IMR-90 (cell line): Measurements from ENCODE around the gene EGFL7. TPM values are rescaled to one million over a fixed set of nuclear protein-coding genes. Genes with fewer than 3 reads are reported as not detected.
A peak's percentile ranks its signal among the peaks of the same experiment; 100 is the strongest.

ENCODE experiments used
- ATAC-seq: fragments of 200-7000 bp; cut with Tn5 transposase; 2 replicates; pipeline ENCODE4 v1.9.1; 2020; ENCODE audit warnings: low read depth, mild to moderate bottlenecking, moderate library complexity
- BruUV-seq: library from RNA; stranded (reverse); fragments of 400-500 nt; replicated peaks from 2 replicates; lab custom pipeline; 2021; lab: Mats Ljungman, UMichigan
- CTCF ChIA-PET: fragments of 300-600 bp; formaldehyde crosslinking; extraction: SDS; loops from one replicate; lab custom pipeline; 2021; ENCODE audit warnings: antibody characterized with exemption; lab: Yijun Ruan, JAX
- POLR2A ChIA-PET: fragments of 300-600 bp; sonication (Branson Sonifier 250); formaldehyde crosslinking; loops from one replicate; lab custom pipeline; 2022; ENCODE audit warnings: antibody characterized with exemption; ENCODE audit not compliant: unreplicated experiment; lab: Charles Lee
- DNase-seq: peaks from one replicate; pipeline ENCODE4 v3.0.0; 2013
- H2AFZ ChIP-seq: replicated peaks from 2 replicates; pipeline ENCODE3; 2013; ENCODE audit warnings: low read length, mild to moderate bottlenecking; ENCODE audit not compliant: poor library complexity
- H2AK5ac ChIP-seq: 2 replicates; pipeline ENCODE4 v1.6.1; 2013; ENCODE audit warnings: low read depth, low read length, inconsistent platforms
- H2AK9ac ChIP-seq: replicated peaks from 2 replicates; pipeline ENCODE3; 2013; ENCODE audit warnings: mild to moderate bottlenecking, low read depth, low read length, moderate library complexity; ENCODE audit not compliant: poor library complexity
- H2BK120ac ChIP-seq: 2 replicates; pipeline ENCODE4 v1.6.1; 2013; ENCODE audit warnings: low read depth, low read length, inconsistent platforms
- H2BK15ac ChIP-seq: 3 replicates; pipeline ENCODE4 v1.6.1; 2013; ENCODE audit warnings: low read depth, low read length, inconsistent platforms
- H2BK20ac ChIP-seq: 2 replicates; pipeline ENCODE4 v1.6.1; 2013; ENCODE audit warnings: low read depth, mild to moderate bottlenecking, inconsistent platforms, low read length, moderate library complexity
- H2BK5ac ChIP-seq: 2 replicates; pipeline ENCODE4 v1.6.1; 2013; ENCODE audit warnings: mild to moderate bottlenecking, low read depth, low read length, inconsistent platforms; ENCODE audit not compliant: poor library complexity, severe bottlenecking
- H3K14ac ChIP-seq: replicated peaks from 2 replicates; pipeline ENCODE4 v1.6.1; 2013; ENCODE audit warnings: low read depth, low read length, inconsistent platforms
- H3K18ac ChIP-seq: 2 replicates; pipeline ENCODE4 v1.6.1; 2013; ENCODE audit warnings: low read depth, low read length, control low read depth
- H3K23ac ChIP-seq: 2 replicates; pipeline ENCODE4 v1.6.1; 2013; ENCODE audit warnings: low read depth, low read length, inconsistent platforms
- H3K27ac ChIP-seq: 2 replicates; pipeline ENCODE4 v1.5.1; 2013; ENCODE audit warnings: mild to moderate bottlenecking, control low read depth, low read length; ENCODE audit not compliant: insufficient read depth
- H3K27me3 ChIP-seq: 2 replicates; pipeline ENCODE4 v1.6.1; 2013; ENCODE audit warnings: low read length; ENCODE audit not compliant: control insufficient read depth, insufficient read depth
- H3K36me3 ChIP-seq: 2 replicates; pipeline ENCODE4 v1.6.1; 2013; ENCODE audit warnings: low read length, mixed read lengths; ENCODE audit not compliant: control insufficient read depth, insufficient read depth
- H3K4ac ChIP-seq: 2 replicates; pipeline ENCODE4 v1.6.1; 2013; ENCODE audit warnings: low read depth, low read length, inconsistent platforms
- H3K4me1 ChIP-seq: 2 replicates; pipeline ENCODE4 v1.6.1; 2013; ENCODE audit warnings: low read length, mixed read lengths; ENCODE audit not compliant: control insufficient read depth, insufficient read depth
- H3K4me2 ChIP-seq: 2 replicates; pipeline ENCODE4 v1.6.1; 2013; ENCODE audit warnings: low read depth, mild to moderate bottlenecking, control low read depth, low read length, moderate library complexity
- H3K4me3 ChIP-seq: 2 replicates; pipeline ENCODE4 v1.5.1; 2013; ENCODE audit warnings: low read depth, mild to moderate bottlenecking, control low read depth, low read length, moderate library complexity; ENCODE audit not compliant: insufficient read depth
- H3K56ac ChIP-seq: 2 replicates; pipeline ENCODE4 v1.6.1; 2013; ENCODE audit warnings: low read length, inconsistent platforms; ENCODE audit not compliant: insufficient read depth; ENCODE audit errors: extremely low read depth
- H3K79me1 ChIP-seq, 2 experiments: 2 replicates each; pipeline ENCODE4 v1.6.1; 2013; ENCODE audit warnings: low read length in 2 of 2, inconsistent platforms in 1 of 2, low read depth in 1 of 2
- H3K9ac ChIP-seq: 2 replicates; pipeline ENCODE4 v1.6.1; 2013; ENCODE audit warnings: low read depth, low read length, control low read depth
- H3K9me1 ChIP-seq: 2 replicates; pipeline ENCODE4 v1.6.1; 2013; ENCODE audit warnings: low read length, inconsistent platforms; ENCODE audit not compliant: insufficient read depth
- H3K9me3 ChIP-seq: 2 replicates; pipeline ENCODE4 v1.6.1; 2013; ENCODE audit warnings: low read length; ENCODE audit not compliant: control insufficient read depth, insufficient read depth
- H4K20me1 ChIP-seq: 2 replicates; pipeline ENCODE4 v1.6.1; 2013; ENCODE audit warnings: low read length, inconsistent platforms; ENCODE audit not compliant: insufficient read depth
- H4K5ac ChIP-seq: 2 replicates; pipeline ENCODE4 v1.6.1; 2013; ENCODE audit warnings: mild to moderate bottlenecking, low read depth, low read length, control low read depth
- H4K8ac ChIP-seq, 2 experiments: 2 replicates each; pipeline ENCODE4 v1.6.1; 2013; ENCODE audit warnings: low read depth in 2 of 2, low read length in 2 of 2, control low read depth in 1 of 2, inconsistent platforms in 1 of 2
- H4K91ac ChIP-seq: 2 replicates; pipeline ENCODE4 v1.6.1; 2013; ENCODE audit warnings: low read depth, low read length, inconsistent platforms; ENCODE audit not compliant: insufficient read depth
- BHLHE40 ChIP-seq: fragments of 150-350 bp; IDR thresholded peaks from 2 replicates; pipeline ENCODE4 v1.6.1; 2016; ENCODE audit warnings: mild to moderate bottlenecking, low read depth, low read length
- MAFK ChIP-seq: IDR thresholded peaks from 2 replicates; pipeline ENCODE4 v1.6.1; 2012; ENCODE audit warnings: low read depth, low read length, improper control_type of control experiment
- MAZ ChIP-seq: IDR thresholded peaks from 2 replicates; pipeline ENCODE4 v1.6.1; 2012; ENCODE audit warnings: low read depth, mild to moderate bottlenecking, low read length, improper control_type of control experiment, moderate library complexity, borderline replicate concordance
- RAD21 ChIP-seq: IDR thresholded peaks from 2 replicates; pipeline ENCODE4 v1.6.1; 2012; ENCODE audit warnings: low read length, improper control_type of control experiment
- WGBS, 2 experiments: methylation state at CpG; one replicate each; pipeline versions ENCODE4 v1.1.5 to v1.1.7; 2013; ENCODE audit warnings: missing lambda C conversion rate in 2 of 2; ENCODE audit not compliant: insufficient read length in 1 of 2; ENCODE audit errors: extremely low coverage in 2 of 2; 5-methylcytosine and 5-hydroxymethylcytosine counted together
- dilution Hi-C: fragments of 300-500 bp; cut with HindIII; formaldehyde crosslinking; loops from one replicate; pipeline ENCODE4 v1.14.3; 2018; ENCODE audit warnings: low sequenced_read_pairs; ENCODE audit not compliant: unreplicated experiment
- in situ Hi-C: fragments of 300-500 bp; cut with MboI; formaldehyde crosslinking; loops from 3 replicates; pipeline ENCODE4 v1.14.3; 2019; ENCODE audit warnings: low sequenced_read_pairs, inconsistent platforms, mixed read lengths
- intact Hi-C: fragments of 100-400 bp; cut with micrococcal nuclease; formaldehyde crosslinking; loops from 2 replicates; pipeline ENCODE4 v1.10.0; 2022
- polyA plus RNA-seq, 3 experiments: library from polyadenylated mRNA; depleted of rRNA; stranded (reverse); fragments of >200 nt; gene quantifications; 2 replicates each; pipeline ENCODE4 v1.2.3, GENCODE V29; 2012; ENCODE audit warnings: low replicate concordance in 1 of 3
- total RNA-seq: library from RNA; depleted of rRNA; stranded (reverse); fragments of >200 nt; gene quantifications from 2 replicates; pipeline ENCODE4 v1.2.3, GENCODE V29; 2012
- TF ChIP-seq, protein P1 (sequence below): fragments of 150-350 bp; IDR thresholded peaks from 2 replicates; pipeline ENCODE4 v1.6.1; 2016; ENCODE audit warnings: low read depth, mild to moderate bottlenecking, low read length, moderate library complexity, borderline replicate concordance

Gene EGFL7
- total and polyA plus RNA-seq, 2 of the 4 experiments (the other 2 are of a cell fraction): 2.2 to 10.4 TPM

DNA sequence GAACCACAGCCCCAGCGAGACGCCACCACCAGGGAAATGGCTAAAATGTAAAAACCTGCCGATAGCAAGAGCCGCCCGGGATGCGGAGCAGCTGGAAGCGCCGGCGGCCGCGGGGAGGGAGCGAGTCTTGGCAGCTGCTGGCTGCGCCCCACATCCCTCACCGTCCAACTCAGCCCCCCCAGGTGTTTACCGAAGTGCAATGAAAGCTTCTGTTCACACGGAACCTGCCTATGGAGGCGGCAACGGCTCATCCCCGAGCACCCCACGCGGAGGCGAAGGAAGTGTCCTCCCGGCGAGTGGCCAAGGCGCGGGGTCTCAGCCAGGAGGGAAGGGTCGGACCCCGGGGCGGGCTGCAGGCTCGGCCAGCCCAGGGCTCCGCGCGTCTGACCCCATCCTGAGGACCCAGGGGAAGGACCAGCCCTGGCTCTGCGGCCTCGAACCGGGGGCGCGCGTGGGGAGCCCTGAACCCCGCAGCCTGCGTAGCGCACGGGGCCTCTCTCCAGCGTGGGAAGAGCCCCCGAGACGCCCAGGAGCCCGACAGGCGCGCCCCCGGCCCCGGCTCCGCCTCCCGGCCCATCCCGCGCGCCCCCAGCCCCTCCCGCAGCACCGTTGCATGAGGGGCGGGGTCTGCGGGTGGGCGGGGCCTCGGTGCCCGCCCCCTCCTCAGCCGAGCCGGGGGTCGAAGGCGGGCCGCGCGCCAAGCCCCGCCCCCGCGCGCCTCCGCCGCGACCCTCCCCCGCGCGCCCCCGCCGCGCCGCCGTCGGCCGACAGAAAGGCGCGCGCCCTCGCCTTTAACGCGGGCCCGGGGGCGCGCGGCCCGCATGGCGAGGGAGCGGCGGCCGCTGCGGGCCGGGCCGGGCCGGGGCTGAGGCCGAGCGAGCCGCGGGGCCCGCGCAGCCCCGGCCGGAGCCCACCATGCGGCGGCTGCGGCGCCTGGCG is 49.3 kb downstream of the EGFL7 start, which contains the start of gene DIPK1B:
TSS of gene DIPK1B (plus strand) at position 822 of the 939 bp plus-strand sequence. CDS start at position 916, 94 bp downstream.
- ATAC-seq (peak; percentile 36), DNase-seq (no peak)
- Histone ChIP-seq H3K27me3 (peaks cover 17% of the 10 kb centered on the region), H3K4me1 (peaks cover 1% of the 10 kb centered on the region; the same call in 1 of the 2 replicates), H3K4me2 (peak within 1 kb of the TSS; percentile 39; the same call in 1 of the 2 replicates), H3K4me3 (peak within 1 kb of the TSS; percentile 48), H4K20me1 (no peaks in the 10 kb centered on the region), H3K79me1 (no peaks in the 10 kb centered on the region), H4K91ac (no peak within 1 kb of the TSS), H2AFZ (peak within 1 kb of the TSS; percentile 81), H4K8ac (no peak within 1 kb of the TSS), H2BK15ac (no peak within 1 kb of the TSS), H3K56ac (no peak within 1 kb of the TSS), H2BK120ac (no peak within 1 kb of the TSS), H3K9me1 (no peaks in the 10 kb centered on the region), H2AK9ac (peak within 1 kb of the TSS; percentile 42), H2AK5ac (no peak within 1 kb of the TSS), H3K27ac (no peak within 1 kb of the TSS), H3K9me3 (no peaks in the 10 kb centered on the region), H3K14ac (no peak within 1 kb of the TSS), H3K18ac (no peak within 1 kb of the TSS), H3K23ac (no peak within 1 kb of the TSS; the same call in 1 of the 2 replicates), H3K36me3 (no peaks in the 10 kb centered on the region), H2BK5ac (no peak within 1 kb of the TSS), H2BK20ac (no peak within 1 kb of the TSS), H4K5ac (no peak within 1 kb of the TSS), H3K9ac (peak within 1 kb of the TSS; percentile 2; the same call in 1 of the 2 replicates), H3K4ac (no peak within 1 kb of the TSS)
- 4% methylated on average over 59 of the region's 119 CpGs; no CpG with 5 or more reads in 1 of the 2 experiments for WGBS, 2 experiments
- TF ChIP-seq, protein P1, sequence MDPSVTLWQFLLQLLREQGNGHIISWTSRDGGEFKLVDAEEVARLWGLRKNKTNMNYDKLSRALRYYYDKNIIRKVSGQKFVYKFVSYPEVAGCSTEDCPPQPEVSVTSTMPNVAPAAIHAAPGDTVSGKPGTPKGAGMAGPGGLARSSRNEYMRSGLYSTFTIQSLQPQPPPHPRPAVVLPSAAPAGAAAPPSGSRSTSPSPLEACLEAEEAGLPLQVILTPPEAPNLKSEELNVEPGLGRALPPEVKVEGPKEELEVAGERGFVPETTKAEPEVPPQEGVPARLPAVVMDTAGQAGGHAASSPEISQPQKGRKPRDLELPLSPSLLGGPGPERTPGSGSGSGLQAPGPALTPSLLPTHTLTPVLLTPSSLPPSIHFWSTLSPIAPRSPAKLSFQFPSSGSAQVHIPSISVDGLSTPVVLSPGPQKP: no peak
- TF ChIP-seq MAFK (no peak), MAZ (no peak), BHLHE40 (no peak), RAD21 (no peak)
- dilution Hi-C loops (no loop called here), in situ Hi-C loops (no loop called here), intact Hi-C loops (no loop called here)
- CTCF ChIA-PET: no interaction called here
- POLR2A ChIA-PET: no interaction called here
- no TSS peak for BruUV-seq
